GM23338 (cell line): Measurements from ENCODE around the gene LMBR1L. TPM values are rescaled to one million over a fixed set of nuclear protein-coding genes. Genes with fewer than 3 reads are reported as not detected.

Experiments used
- ATAC-seq: fragments of 200-7000 bp; cut with Tn5 transposase; 3 replicates; pipeline ENCODE4 v1.9.1; 2020
- DNase-seq: peaks from one replicate; pipeline ENCODE4 v3.0.0-alpha.2; 2015; ENCODE audit warnings: low spot score
- H2AFZ ChIP-seq: fragments of 200-600 bp; sonication (generic); 2 replicates; pipeline ENCODE4 v1.8.0; 2016; ENCODE audit warnings: antibody characterized with exemption, mild to moderate bottlenecking, moderate library complexity
- H3F3A ChIP-seq: fragments of 200-600 bp; sonication (generic); replicated peaks from 2 replicates; pipeline ENCODE4 v1.8.0; 2017; ENCODE audit warnings: antibody characterized with exemption, mixed run types, low read depth
- H3K27ac ChIP-seq: fragments of 200-600 bp; sonication (generic); 2 replicates; pipeline ENCODE4 v1.6.1; 2016; ENCODE audit warnings: low read depth
- H3K27me3 ChIP-seq: fragments of 200-600 bp; sonication (generic); 2 replicates; pipeline ENCODE4 v1.8.0; 2016; ENCODE audit warnings: mild to moderate bottlenecking, mixed run types, moderate library complexity; ENCODE audit not compliant: insufficient read depth
- H3K36me3 ChIP-seq: fragments of 200-600 bp; sonication (generic); 2 replicates; pipeline ENCODE4 v1.8.0; 2016; ENCODE audit warnings: mild to moderate bottlenecking; ENCODE audit not compliant: insufficient read depth
- H3K4me1 ChIP-seq: fragments of 200-600 bp; sonication (generic); 2 replicates; pipeline ENCODE4 v1.8.0; 2016; ENCODE audit warnings: mild to moderate bottlenecking, moderate library complexity; ENCODE audit not compliant: insufficient read depth
- H3K4me2 ChIP-seq: fragments of 200-600 bp; sonication (generic); 2 replicates; pipeline ENCODE4 v1.7.1; 2017; ENCODE audit warnings: mixed run types
- H3K4me3 ChIP-seq: fragments of 200-600 bp; sonication (generic); 2 replicates; pipeline ENCODE4 v1.6.1; 2016; ENCODE audit warnings: mixed run types
- H3K79me2 ChIP-seq: fragments of 200-600 bp; sonication (generic); replicated peaks from 2 replicates; pipeline ENCODE4 v1.8.0; 2017; ENCODE audit warnings: mild to moderate bottlenecking; ENCODE audit not compliant: insufficient read depth
- H3K9me2 ChIP-seq: fragments of 200-600 bp; sonication (generic); 2 replicates; pipeline ENCODE4 v1.8.0; 2017; ENCODE audit not compliant: insufficient read depth
- H4K20me1 ChIP-seq: fragments of 200-600 bp; sonication (generic); replicated peaks from 2 replicates; pipeline ENCODE4 v1.8.0; 2017; ENCODE audit warnings: mild to moderate bottlenecking; ENCODE audit not compliant: insufficient read depth
- H3K27ac Mint-ChIP-seq: 2 replicates; pipeline ENCODE4 v1.8.0; 2020; ENCODE audit warnings: inconsistent platforms, mild to moderate bottlenecking, moderate library complexity, mixed read lengths
- H3K27me3 Mint-ChIP-seq: 3 replicates; pipeline ENCODE4 v1.8.0; 2022; ENCODE audit warnings: low read depth, mild to moderate bottlenecking, moderate library complexity, mixed read lengths, inconsistent platforms; ENCODE audit not compliant: insufficient read depth, poor library complexity
- H3K36me3 Mint-ChIP-seq: 3 replicates; pipeline ENCODE4 v1.8.0; 2021; ENCODE audit warnings: low read depth, mild to moderate bottlenecking, inconsistent platforms, moderate library complexity, mixed read lengths
- H3K4me1 Mint-ChIP-seq: 3 replicates; pipeline ENCODE4 v1.8.0; 2020; ENCODE audit warnings: mild to moderate bottlenecking, inconsistent platforms, mixed read lengths
- H3K4me3 Mint-ChIP-seq: 3 replicates; pipeline ENCODE4 v1.8.0; 2021; ENCODE audit warnings: moderate library complexity, mild to moderate bottlenecking, inconsistent platforms, mixed read lengths
- H3K9me3 Mint-ChIP-seq: 3 replicates; pipeline ENCODE4 v1.8.0; 2020; ENCODE audit warnings: moderate library complexity, mild to moderate bottlenecking, inconsistent platforms, mixed read lengths
- CREB1 ChIP-seq: fragments of 250-450 bp; sonication (Bioruptor Pico); IDR thresholded peaks from 2 replicates; pipeline ENCODE4 v1.5.0; 2020; ENCODE audit warnings: low read depth, mild to moderate bottlenecking, moderate library complexity
- CTCF ChIP-seq, 2 experiments: fragments of 200-600 bp in 1 of 2; sonication (generic) in 1 of 2; conservative IDR thresholded peaks; 2 replicates each; pipeline versions ENCODE4 v1.5.1 to v1.6.1; 2016 to 2017; ENCODE audit warnings: antibody characterized with exemption in 2 of 2, low read depth in 2 of 2, mild to moderate bottlenecking in 2 of 2, moderate library complexity in 1 of 2
- ETS1 ChIP-seq: IDR thresholded peaks from 2 replicates; pipeline ENCODE4 v1.6.1; 2016; ENCODE audit warnings: antibody characterized with exemption
- EZH2phosphoT487 ChIP-seq: fragments of 200-600 bp; sonication (generic); IDR thresholded peaks from one replicate; pipeline ENCODE4 v1.8.1; 2018; ENCODE audit warnings: antibody characterized with exemption; ENCODE audit not compliant: unreplicated experiment
- JUNB ChIP-seq: IDR thresholded peaks from one replicate; pipeline ENCODE4 v1.6.1; 2016; ENCODE audit warnings: antibody characterized with exemption; ENCODE audit not compliant: unreplicated experiment
- NANOG ChIP-seq: IDR thresholded peaks from 2 replicates; pipeline ENCODE4 v1.6.1; 2016; ENCODE audit warnings: antibody characterized with exemption, borderline replicate concordance
- POLR2AphosphoS5 ChIP-seq: IDR thresholded peaks from 2 replicates; pipeline ENCODE4 v1.6.1; 2016; ENCODE audit warnings: antibody characterized with exemption, low read depth
- REST ChIP-seq: IDR thresholded peaks from one replicate; pipeline ENCODE4 v1.6.1; 2018; ENCODE audit warnings: antibody characterized with exemption; ENCODE audit not compliant: unreplicated experiment
- STAT1 ChIP-seq: IDR thresholded peaks from one replicate; pipeline ENCODE4 v1.6.1; 2016; ENCODE audit warnings: antibody characterized with exemption; ENCODE audit not compliant: unreplicated experiment
- ZNF114 ChIP-seq: fragments of 250-450 bp; sonication (Bioruptor Pico); IDR thresholded peaks from 2 replicates; pipeline ENCODE4 v1.5.0; 2020; ENCODE audit warnings: mild to moderate bottlenecking, moderate library complexity
- ZNF331 ChIP-seq: fragments of 250-450 bp; sonication (Bioruptor Pico); IDR thresholded peaks from 2 replicates; pipeline ENCODE4 v1.5.0; 2020; ENCODE audit warnings: low read depth, mild to moderate bottlenecking, moderate library complexity
- polyA plus RNA-seq: library from polyadenylated mRNA; unstranded; fragments of >200 nt; fragmentation: Nextera tagmentation; extraction: Ambion mirVana; gene quantifications from 2 replicates; pipeline ENCODE4 v1.2.1, GENCODE V29; 2016
- total RNA-seq: library from RNA; depleted of rRNA; stranded (reverse); fragments of >200 nt; shearing (Covaris generic); gene quantifications from 2 replicates; pipeline ENCODE4 v1.2.3, GENCODE V29; 2014

LMBR1L gene
- total and polyA plus RNA-seq, 2 experiments from 2014 or later, result 19.8 to 57.0 TPM

- TF ChIP-seq ETS1, result no peak
- no peak for TF ChIP-seq JUNB
Observed at GRCh38 chr12:49089821-49090773, 20.6 kb downstream of the LMBR1L start (continued).

GRCh38 chr12:49088932-49089330 is 21.7 kb downstream of the LMBR1L start:
- Histone ChIP-seq H3K79me2 (no peaks in the 10 kb centered on the region), H3K4me2 (peak overlapping the region; percentile 78), H2AFZ (no peak overlapping the region), H3F3A (peaks cover 12% of the 10 kb centered on the region; the same call in 1 of the 2 replicates), H3K27me3 (peaks cover 88% of the 10 kb centered on the region), H3K4me3 (peak overlapping the region; percentile 49), H3K27ac (no peak overlapping the region), H3K4me1 (peaks cover 36% of the 10 kb centered on the region), H4K20me1 (peaks cover 11% of the 10 kb centered on the region), H3K9me2 (no peaks in the 10 kb centered on the region), H3K36me3 (no peaks in the 10 kb centered on the region)
- DNase-seq (no peak), ATAC-seq (no peak)
- Mint-ChIP-seq H3K36me3 (no peaks in the 10 kb centered on the region; the same call in 2 of the 3 replicates), H3K4me1 (peaks cover 42% of the 10 kb centered on the region), H3K4me3 (peak overlapping the region; percentile 58; the same call in 2 of the 3 replicates), H3K27ac (no peak overlapping the region), H3K27me3 (peaks cover 67% of the 10 kb centered on the region), H3K9me3 (no peaks in the 10 kb centered on the region)
- TF ChIP-seq ZNF331 (no peak), CTCF (conservative IDR thresholded peaks at IDR 0.05; ENCODE audit: low read depth in 2 of 2) (no peak), REST (no peak), POLR2AphosphoS5 (no peak), ETS1 (no peak), EZH2phosphoT487 (no peak), NANOG (no peak), ZNF114 (CRISPR knock-in tag) (no peak), CREB1 (no peak), STAT1 (no peak)
